NCI-H2029 (cell line): ENCODE measurements around the gene WSB2.
A peak's percentile ranks its signal among the peaks of the same experiment; 100 is the strongest.
"Not testable (repeated sequence)": the region's sequence is repeated elsewhere in the genome, so short reads cannot be mapped to it uniquely, and the experiment has no call there.

Experiments used
- DNase-seq: peaks from one replicate; lab custom pipeline; 2025; lab: John Stamatoyannopoulos, UW

The WSB2 gene

DNA sequence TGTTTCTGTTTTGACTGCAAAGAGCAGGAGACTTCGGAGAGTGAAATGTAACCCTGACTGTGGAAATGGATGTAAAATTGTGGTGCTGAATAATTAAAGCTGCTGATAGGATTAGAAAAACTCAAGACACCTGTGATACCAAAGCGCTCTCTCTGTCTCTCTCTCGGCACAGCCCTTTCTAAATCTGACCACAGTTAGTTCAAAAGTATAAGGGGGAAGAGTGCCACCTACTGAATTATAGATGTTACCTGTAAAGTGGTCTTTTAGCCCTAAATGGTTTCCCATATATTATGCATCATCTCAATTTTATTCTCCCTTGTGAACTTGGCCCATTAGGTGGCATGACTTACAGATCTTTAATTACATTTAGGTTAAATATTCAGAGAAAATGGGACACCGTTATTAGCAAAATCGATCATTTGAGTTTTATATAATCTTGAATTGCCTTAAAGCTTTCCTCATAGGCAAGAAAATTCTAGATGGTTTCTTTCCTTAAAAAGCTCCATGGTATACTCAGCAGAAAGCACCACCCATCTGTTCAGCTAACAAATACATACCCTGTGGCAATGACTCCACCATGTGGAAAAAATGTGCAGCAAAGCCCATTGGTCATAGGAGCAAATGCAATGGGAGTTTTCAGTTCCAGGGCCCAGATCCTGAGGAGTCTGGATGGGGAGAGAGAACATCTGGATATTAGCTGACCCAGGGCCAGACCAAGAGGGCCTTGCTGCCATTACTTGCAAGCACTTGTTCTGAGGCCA lies 26.4 kb downstream of the WSB2 start:
- no peak for DNase-seq

DNA sequence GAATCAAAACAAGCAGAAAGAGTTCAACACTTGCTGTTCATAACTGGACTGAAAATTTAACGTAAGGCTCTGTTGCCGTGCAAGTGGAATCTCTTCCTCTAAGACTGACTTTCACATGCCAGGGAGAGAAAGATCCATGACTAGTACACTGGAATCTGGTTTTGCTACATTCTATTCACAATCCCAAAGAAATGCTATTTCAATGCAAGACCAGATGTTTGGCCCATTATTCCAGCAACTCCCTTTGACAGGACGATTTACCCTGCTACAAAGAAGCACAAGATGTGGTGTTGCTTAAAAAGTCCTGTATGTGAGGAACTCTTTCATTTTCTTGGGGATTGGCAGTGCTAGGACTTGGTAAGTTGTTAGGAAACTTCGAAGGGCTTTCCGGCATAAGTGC lies 27.1 kb downstream of the WSB2 start:
- DNase-seq: no peak

DNA sequence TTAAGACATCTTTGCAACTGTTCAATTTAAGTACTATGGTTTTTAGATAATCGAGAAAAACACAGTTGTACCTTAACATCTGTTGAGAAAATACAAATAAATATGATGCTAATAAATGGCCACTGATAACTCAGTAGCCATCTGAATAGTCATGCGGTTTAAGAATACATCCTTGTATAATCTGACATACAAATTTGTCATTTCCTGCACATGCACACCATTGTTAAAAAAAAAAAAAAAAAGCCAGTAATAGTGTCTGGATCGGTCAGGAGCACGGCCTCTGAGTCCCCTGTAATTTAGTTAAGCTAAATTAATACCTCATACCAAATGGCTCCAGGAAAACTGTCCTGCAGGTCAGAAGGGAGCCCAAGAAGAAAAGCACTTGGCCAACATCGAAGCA lies 27.7 kb downstream of the WSB2 start:
- DNase-seq: no peak

DNA sequence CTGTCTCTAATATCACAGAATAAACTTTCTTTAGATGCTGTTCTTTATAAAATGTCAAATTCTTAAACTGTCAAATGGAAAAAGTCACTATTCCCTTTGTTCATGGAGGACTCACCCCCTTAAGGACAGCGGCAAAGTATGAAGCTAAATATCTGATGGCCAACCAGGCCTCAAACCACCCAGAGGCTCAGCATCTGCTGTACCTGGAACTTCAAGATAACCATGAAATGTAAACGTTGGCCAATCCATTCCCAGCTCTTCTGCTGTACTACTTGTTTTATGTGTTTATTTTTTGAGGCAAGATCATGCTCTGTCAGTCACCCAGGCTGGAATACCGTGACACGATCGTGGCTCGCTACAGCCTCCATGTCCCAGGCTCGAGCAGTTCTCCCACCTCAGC lies 28.8 kb downstream of the WSB2 start:
- no peak for DNase-seq

DNA sequence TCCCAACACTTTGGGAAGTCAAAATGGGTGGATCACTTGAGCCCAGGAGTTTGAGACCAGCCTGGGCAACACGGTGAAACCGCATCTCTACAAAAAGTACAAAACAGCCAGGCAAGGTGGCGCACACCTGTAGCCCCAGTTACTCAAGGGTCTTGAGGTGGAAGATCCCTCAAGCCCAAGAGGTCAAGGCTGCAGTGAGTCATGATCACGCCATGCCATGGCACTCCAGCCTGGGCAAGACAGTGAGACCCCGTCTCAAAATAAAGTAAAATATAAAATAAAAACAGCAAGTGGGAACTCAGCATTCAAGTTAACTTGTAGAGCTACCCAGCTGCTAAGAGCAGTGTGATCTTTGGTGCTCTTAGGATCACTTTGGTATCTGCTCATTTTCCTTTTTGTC lies 31.8 kb downstream of the WSB2 start:
- no peak for DNase-seq

DNA sequence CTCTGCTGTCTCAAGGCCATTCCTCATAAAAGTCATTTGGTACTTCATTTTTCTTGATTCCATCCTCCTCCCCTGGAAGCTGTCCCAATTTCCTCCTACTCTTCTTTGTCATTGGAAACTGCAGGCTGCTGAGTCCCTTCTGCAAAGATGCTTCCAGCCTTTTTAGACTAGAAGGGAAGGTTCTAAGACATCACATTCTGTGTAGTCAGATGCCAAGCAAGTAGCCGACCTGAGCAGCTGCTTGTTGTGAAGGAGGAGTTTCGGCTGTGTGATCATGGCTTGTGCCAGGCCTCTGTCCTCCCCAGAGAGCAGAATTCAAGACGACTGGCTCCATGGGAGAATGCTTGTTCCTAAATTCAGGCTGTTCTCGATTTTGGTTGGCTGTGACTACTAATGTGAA lies 35.8 kb downstream of the WSB2 start:
- DNase-seq: no peak

DNA sequence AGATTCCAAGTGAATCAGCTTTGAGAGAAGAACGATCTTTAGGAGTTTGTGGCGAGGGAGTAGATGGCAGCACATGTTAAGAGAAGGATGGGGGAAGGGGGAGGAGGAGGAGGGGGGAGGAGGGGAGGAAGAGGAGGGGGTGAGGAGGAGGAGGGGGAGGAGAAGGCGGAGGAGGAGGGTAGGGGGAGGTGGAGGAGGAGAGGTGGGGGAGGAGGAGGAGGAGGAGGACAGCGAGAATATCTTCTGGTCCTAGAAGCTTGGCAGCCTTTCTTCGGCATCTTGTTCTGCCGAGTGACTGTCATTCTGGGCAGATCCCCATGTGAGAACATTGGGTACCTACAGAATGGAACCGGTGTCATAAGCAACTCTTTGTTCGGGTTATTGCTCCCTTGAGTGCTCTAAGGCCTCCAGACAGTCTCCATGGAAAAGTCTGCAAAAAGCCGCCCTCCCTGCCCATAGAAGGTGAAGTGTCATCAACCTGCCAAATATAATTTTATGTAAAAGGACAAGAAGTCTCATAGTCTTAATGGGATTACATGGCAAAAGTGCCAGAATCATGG lies 37.6 kb downstream of the WSB2 start:
- DNase-seq: no peak

DNA sequence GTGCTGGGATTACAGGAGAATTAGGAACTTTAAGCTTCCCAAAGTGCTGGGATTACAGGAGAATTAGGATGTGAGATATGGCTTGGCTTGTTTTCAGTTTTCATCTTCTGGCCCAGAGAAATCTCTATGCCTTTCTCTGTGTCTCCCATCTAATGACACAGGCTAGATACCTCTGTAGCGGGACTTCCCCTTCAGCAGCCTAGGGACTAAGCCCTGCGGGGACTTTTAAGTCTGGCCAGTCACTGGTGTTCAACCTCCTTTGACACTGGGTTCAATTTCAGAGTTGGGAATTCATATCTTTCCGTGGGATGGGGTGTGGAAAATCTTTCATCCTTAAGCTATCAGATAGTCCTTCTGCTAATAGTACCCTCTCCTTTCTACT lies 38.3 kb downstream of the WSB2 start:
- DNase-seq: no peak

DNA sequence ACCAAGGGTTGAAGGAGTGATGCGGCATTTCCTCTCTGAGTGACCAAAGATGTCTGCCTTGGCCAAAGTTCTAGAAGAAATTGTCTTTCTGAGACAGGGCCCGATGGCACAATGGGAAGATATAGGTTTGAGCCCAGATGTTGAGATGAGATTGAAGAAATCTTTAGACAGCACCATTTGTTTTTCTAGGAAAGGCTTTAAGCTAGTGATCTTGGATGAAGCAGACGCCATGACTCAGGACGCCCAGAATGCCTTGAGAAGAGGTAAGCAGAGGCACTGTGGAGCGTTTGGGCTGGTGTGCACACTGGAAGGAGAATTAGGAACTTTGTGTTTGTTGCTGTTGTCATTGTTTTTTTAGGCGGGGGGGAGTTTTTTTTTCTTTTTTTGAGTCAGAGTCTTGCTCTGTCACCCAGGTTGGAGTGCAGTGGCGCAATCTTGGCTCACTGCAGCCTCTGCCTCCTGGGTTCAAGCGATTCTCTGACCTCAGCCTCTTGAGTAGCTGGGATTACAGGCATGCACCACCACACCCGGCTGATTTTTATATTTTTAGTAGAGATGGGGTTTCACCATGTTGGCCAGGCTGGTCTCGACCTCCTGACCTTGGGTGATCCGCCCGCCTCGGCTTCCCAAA lies 38.8 kb downstream of the WSB2 start:
- not testable (repeated sequence) for DNase-seq

DNA sequence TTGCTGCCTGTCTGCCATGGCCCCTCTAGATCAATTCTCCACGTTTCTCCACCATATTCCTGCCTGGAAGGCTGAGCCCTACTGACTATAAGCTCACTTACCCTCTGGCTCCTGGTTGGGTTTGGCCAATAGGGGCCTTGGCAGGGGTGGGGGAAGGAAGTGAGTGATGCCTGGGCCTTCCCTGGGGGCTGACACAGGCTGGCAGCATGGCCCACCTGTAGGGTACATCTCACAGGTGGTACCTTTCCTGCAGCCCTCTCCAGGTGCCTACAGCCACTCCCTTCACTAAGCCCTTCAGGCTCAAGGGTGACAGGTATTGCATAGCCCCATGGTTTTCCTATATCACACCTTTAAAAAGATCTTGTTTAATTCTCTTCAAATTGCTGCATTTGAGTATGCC lies 40.9 kb downstream of the WSB2 start:
- DNase-seq: no peak

DNA sequence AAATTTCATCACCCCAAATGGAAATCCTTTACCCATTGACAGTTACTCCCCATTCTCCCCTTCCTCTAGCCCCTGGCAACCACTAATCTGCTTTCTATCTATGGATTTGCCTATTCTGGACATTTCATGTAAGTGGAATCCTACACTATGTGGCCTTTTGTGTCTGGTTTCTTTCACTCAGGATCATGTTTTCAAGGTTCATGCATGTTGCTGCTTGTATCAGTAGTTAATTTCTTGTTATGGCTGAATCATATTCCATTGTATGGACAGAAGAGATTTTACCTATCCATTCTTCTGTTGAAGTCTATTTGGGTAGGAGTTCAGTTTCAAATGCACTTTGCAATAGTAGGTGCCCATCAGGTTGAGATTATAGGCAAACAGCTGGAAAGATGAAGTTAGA lies 43.1 kb downstream of the WSB2 start:
- no peak for DNase-seq

DNA sequence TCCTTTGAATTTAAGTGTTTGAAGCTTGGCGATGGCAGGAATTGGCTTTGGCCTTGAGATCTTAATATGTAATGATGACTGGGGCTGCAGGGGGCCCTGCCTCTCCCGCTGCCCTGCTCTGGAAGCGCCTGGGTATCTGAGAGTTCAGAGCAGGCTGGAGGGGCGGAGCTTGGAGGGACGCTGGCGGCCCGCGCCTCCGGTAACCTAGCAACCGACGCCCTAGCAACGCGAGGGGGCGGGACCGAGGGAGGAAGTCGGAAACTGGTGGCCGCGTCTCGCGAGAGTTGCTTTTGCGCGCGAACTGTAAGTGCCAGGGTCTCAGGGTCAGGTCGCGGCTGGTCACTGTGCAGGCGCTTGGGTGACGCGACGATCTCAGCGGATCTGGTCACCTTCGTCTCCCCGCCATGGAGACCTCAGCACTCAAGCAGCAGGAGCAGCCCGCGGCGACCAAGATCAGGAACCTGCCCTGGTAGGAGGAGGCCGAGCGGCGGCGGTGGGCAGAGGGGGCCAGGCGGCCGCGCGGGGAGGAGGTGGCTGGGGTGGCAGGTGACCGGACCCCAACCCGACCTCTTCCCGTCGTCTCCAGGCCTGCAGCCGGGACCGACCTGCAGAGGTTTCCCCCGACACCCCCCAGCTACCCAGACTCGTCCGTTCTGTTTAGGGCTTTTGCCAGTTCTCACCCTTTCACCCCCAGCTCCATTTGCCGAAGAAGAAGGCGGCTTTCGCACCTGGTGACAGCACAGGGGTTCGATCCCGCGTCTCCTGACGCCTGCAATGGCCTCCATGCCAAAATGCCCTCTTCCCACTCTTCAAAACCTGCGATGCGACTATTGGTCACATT lies 44.3 kb downstream of the WSB2 start, which contains the start of gene RFC5:
Gene RFC5, plus strand, starts transcription at position 280 of the 841 bp plus-strand sequence. Its CDS starts 125 bp downstream, at position 405.
- DNase-seq: peak; percentile 97

DNA sequence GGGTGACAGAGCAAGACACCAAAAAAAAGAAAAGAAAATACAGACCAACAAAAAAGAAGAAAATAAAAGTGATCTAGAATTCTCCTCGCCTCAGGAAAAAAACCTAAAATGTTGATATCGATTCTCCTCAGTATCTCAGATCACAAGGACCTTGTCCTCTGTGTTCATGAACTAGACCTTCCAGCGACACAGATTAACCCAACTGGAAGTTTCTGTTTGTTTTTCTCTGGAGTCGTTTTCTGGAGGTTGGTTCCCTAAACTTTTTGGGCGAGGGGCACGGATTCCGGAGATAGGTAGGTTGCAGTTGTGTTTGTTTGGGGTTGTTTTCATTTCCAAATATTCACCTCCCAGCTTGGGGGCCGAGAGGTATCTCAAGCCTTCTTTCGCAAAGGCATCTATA lies 45.0 kb downstream of the WSB2 start:
- no peak for DNase-seq

DNA sequence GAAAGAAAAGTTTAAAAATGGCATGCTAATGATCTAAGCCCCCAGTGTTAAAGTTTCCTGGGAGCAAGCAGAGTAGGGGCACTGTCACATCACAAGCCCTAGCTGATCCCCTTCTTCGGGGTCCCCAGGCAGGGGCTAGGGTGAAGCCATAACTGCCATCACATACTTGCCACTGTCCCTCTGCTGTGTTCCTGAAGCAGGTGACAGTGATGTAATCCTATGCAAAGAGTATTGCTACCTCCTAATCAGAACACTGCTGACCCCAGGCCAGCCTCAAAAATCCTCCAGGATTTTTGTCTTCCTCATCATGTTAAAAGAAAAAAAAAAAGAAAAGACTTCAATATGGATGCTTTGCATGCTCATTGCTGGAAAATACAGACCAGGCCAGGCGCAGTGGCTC lies 45.7 kb downstream of the WSB2 start:
- no peak for DNase-seq

DNA sequence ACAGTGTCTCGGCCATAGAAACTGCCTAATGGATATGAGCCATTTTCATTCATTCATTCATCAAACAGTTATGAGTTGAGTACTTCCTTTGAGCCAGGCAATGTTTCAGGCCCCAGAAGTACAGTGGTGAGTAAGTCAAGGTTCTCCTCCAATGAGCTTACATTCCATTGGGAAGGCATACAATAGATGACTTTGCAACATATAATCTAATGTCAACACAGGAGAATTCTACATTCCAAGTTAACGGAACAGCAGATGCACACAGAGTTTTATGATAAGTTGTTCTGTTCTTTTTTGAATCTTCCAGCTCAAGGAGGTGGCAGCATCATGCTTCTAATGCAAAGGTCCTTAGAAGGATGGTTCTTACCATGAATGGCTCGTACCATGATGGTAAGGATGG lies 47.7 kb downstream of the WSB2 start:
- DNase-seq: no peak

DNA sequence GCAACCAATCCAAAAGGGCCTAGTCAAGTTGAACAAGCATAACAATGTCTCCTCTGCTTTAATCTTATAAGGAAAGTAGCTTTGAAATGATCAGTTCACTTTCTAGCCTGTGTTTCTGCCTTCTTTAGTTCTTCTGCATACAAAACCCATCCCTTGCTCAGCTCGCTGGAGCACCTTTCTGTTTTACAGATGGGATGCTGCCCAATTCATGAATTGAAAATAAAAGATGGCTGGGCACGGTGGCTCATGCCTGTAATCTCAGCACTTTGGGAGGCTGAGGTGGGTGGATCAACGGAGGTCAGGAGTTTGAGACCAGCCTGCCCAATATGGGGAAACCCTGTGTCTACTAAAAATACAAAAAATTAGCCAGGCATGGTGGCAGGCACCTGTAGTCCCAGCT lies 49.0 kb downstream of the WSB2 start:
- no peak for DNase-seq

DNA sequence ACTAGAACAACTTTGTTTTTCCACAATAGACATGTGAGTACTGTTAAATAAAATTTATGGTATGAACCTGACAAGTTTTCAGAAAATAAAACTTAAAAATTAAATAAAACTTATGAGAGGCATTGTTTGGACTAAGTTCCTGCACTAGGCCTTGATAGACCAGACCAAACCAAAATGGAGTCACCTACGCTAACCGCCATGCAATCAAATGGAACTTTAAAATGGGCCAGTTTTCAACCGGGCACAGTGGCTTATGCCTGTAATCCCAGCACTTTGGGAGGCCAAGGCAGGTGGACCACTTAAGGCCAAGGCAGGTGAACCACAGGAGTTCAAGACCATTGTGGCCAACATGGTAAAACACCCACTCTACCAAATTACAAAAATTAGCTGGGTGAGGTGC lies 49.6 kb downstream of the WSB2 start:
- DNase-seq: no peak

DNA sequence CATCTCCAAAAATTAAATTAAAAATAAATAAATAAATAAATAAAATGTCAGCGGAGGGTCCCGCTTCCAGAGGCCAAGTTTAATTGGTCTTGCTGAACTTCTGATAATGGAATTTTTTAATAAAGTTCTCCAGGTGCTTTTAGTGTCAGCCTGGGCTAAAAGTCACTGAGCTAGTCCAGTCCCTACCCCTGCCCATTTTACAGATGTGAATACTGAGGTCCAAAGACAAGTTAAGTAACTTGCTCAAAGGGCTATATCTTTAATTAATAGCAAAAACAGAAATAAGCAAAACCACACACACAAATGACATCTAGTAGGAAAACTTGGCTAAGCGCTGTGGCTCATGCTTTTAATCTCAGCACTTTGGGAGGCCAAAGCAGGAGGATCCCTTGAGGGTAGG lies 50.1 kb downstream of the WSB2 start:
- DNase-seq: no peak

DNA sequence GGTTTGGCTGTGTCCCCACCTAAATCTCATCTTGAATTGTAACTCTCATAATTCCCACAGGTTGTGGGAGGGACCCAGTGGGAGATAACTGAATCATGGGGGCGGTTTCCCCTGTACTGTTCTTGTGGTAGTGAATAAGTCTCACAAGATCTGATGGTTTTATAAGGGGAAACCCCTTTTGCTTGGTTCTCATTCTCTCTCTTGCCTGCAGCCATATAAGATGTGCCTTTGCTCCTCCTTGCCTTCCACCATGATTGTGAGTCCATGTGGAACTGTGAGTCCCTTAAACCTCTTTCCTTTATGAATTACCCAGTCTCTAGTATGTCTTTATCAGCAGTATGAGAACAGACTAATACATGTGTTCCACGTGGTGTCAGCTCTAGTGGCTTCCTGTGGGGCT lies 61.2 kb downstream of the WSB2 start:
- DNase-seq: not testable (repeated sequence)

DNA sequence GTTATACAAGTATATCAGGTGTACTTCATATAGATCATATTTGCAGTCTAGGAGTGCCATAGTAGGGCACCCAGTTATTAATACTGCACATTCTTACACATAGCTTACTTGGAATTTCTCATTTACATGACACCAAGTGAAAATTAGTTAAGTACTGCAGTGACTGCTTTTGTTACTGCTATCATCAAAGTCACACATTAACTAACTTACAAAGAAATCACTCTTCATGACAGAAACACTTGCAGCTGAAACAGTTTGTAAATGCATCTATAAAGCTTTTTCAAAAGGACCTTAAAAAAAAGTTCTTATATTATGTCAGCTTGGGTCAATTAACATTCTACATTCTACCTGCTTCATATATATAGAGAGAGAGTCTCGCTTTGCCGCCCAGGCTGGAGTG lies 62.3 kb downstream of the WSB2 start:
- no peak for DNase-seq

DNA sequence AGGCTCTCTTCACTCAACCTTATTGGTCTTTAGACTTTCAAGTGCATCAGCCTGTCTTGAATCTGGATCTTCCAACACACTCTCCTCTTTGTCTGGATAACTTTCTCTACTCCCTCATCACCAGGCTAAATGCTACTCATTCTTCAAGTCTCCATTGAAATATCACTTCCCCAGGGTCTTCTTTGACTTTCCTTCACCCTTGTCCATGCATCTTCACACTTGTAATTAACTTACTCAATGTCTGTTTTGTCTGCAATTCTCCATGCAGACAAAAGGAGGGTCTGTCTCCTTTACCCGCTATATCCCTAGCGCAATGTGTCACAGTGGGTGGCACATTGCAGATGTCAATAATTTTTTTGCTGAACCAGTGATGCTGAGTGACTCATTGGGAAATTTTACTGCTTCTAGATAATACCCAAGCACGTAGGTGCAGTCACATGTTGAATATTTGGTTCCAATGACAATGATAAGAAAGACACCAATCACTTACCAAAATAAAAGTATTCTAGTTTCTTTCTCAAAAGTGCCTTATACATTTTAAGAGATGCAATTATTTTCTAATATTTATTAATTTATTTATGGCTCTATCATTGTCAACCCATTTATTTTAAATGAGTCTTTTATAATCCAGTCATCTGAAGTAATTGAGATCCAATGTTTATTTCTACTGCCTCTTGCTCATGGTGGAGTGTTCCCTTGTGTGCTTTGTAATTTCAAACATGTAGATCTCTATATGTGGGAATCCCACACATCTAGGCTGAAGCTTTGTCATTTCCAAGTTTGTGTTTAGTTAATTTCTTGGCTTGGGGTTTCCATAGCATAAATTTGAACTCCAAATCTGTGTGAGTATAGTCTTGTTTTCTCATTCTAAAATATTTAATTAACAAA lies 66.2 kb downstream of the WSB2 start:
- DNase-seq: no peak
